ENCODE measurements around the gene WFDC6. TPM values are rescaled to one million over a fixed set of nuclear protein-coding genes. Genes with fewer than 3 reads are reported as not detected.

Gene WFDC6
- total RNA-seq, 2 experiments from 2014 or later = not detected

GRCh38 chr20:45503403-45503802 lies 35.9 kb downstream of the WFDC6 start:
- DNase-seq = no peak
- H3K27ac Mint-ChIP-seq = no peak overlapping the region
- H3K4me1 Mint-ChIP-seq = peaks cover 15% of the 10 kb centered on the region
- H3K4me3 Mint-ChIP-seq = no peak overlapping the region
- no peaks in the 10 kb centered on the region for H3K9me3 Mint-ChIP-seq
- H3K27me3 Mint-ChIP-seq = peaks cover 61% of the 10 kb centered on the region
- H3K36me3 Mint-ChIP-seq = no peaks in the 10 kb centered on the region

- Mint-ChIP-seq H3K27me3 (peaks cover 57% of the 10 kb centered on the region), H3K4me3 (no peak overlapping the region), H3K36me3 (no peaks in the 10 kb centered on the region), H3K9me3 (no peaks in the 10 kb centered on the region), H3K4me1 (peaks cover 7% of the 10 kb centered on the region), H3K27ac (no peak overlapping the region)
- no peak for DNase-seq
Measured at GRCh38 chr20:45502561-45502960, 36.7 kb downstream of the WFDC6 start.

GRCh38 chr20:45501600-45501999 lies 37.7 kb downstream of the WFDC6 start:
- Mint-ChIP-seq H3K4me3 (no peak overlapping the region), H3K36me3 (no peaks in the 10 kb centered on the region), H3K4me1 (no peaks in the 10 kb centered on the region), H3K9me3 (no peaks in the 10 kb centered on the region), H3K27ac (no peak overlapping the region), H3K27me3 (peaks cover 50% of the 10 kb centered on the region)
- DNase-seq = no peak

- H3K27ac Mint-ChIP-seq = no peak overlapping the region
- H3K4me3 Mint-ChIP-seq = no peak overlapping the region
- H3K27me3 Mint-ChIP-seq = peaks cover 36% of the 10 kb centered on the region
- no peaks in the 10 kb centered on the region for H3K36me3 Mint-ChIP-seq
- DNase-seq = no peak
- H3K4me1 Mint-ChIP-seq = no peaks in the 10 kb centered on the region
- H3K9me3 Mint-ChIP-seq = no peaks in the 10 kb centered on the region
Measured at GRCh38 chr20:45500022-45500421, 39.3 kb downstream of the WFDC6 start.

- peaks cover 26% of the 10 kb centered on the region for H3K27me3 Mint-ChIP-seq
- no peak overlapping the region for H3K27ac Mint-ChIP-seq
Measured at GRCh38 chr20:45497971-45498494, 41.2 kb downstream of the WFDC6 start.

GRCh38 chr20:45496166-45496565 lies 43.1 kb downstream of the WFDC6 start:
- no peaks in the 10 kb centered on the region for H3K4me1 Mint-ChIP-seq
- no peaks in the 10 kb centered on the region for H3K36me3 Mint-ChIP-seq
- no peak for DNase-seq
- no peak overlapping the region for H3K4me3 Mint-ChIP-seq
- H3K27me3 Mint-ChIP-seq = peaks cover 12% of the 10 kb centered on the region
- H3K27ac Mint-ChIP-seq = no peak overlapping the region
- no peaks in the 10 kb centered on the region for H3K9me3 Mint-ChIP-seq

More at GRCh38 chr20:45497971-45498494, 41.2 kb downstream of the WFDC6 start:
- Mint-ChIP-seq H3K9me3 (no peaks in the 10 kb centered on the region), H3K4me1 (no peaks in the 10 kb centered on the region), H3K4me3 (no peak overlapping the region), H3K36me3 (no peaks in the 10 kb centered on the region)
- DNase-seq = no peak

GRCh38 chr20:45495501-45495941 lies 43.8 kb downstream of the WFDC6 start:
- Mint-ChIP-seq H3K4me3 (no peak overlapping the region), H3K9me3 (no peaks in the 10 kb centered on the region), H3K4me1 (no peaks in the 10 kb centered on the region), H3K27ac (no peak overlapping the region), H3K36me3 (no peaks in the 10 kb centered on the region), H3K27me3 (peaks cover 9% of the 10 kb centered on the region)
- no peak for DNase-seq

GRCh38 chr20:45489083-45489531 lies 50.2 kb downstream of the WFDC6 start:
- Mint-ChIP-seq H3K4me3 (no peak overlapping the region), H3K9me3 (no peaks in the 10 kb centered on the region), H3K36me3 (no peaks in the 10 kb centered on the region), H3K27ac (no peak overlapping the region), H3K4me1 (no peaks in the 10 kb centered on the region), H3K27me3 (peaks cover 30% of the 10 kb centered on the region)
- no peak for DNase-seq

GRCh38 chr20:45487231-45487635 lies 52.0 kb downstream of the WFDC6 start:
- no peaks in the 10 kb centered on the region for H3K4me1 Mint-ChIP-seq
- no peaks in the 10 kb centered on the region for H3K9me3 Mint-ChIP-seq
- H3K27ac Mint-ChIP-seq = no peak overlapping the region
- peaks cover 32% of the 10 kb centered on the region for H3K27me3 Mint-ChIP-seq
- H3K36me3 Mint-ChIP-seq = no peaks in the 10 kb centered on the region
- no peak for DNase-seq
- H3K4me3 Mint-ChIP-seq = no peak overlapping the region

GRCh38 chr20:45485388-45485787 lies 53.9 kb downstream of the WFDC6 start:
- no peaks in the 10 kb centered on the region for H3K36me3 Mint-ChIP-seq
- H3K27me3 Mint-ChIP-seq = peaks cover 44% of the 10 kb centered on the region
- H3K4me3 Mint-ChIP-seq = no peak overlapping the region
- no peaks in the 10 kb centered on the region for H3K4me1 Mint-ChIP-seq
- no peaks in the 10 kb centered on the region for H3K9me3 Mint-ChIP-seq
- H3K27ac Mint-ChIP-seq = no peak overlapping the region
- DNase-seq = no peak

- H3K27me3 Mint-ChIP-seq = peaks cover 49% of the 10 kb centered on the region
Measured at GRCh38 chr20:45484676-45485075, 54.6 kb downstream of the WFDC6 start.

More at GRCh38 chr20:45484676-45485075, 54.6 kb downstream of the WFDC6 start:
- Mint-ChIP-seq H3K4me3 (no peak overlapping the region), H3K9me3 (no peaks in the 10 kb centered on the region), H3K36me3 (no peaks in the 10 kb centered on the region), H3K27ac (no peak overlapping the region), H3K4me1 (no peaks in the 10 kb centered on the region)
- DNase-seq = no peak

Other genes starting within 250 kb of the WFDC6 start
- not detected for gene RBPJL, start 232.6 kb downstream of the WFDC6 start, total RNA-seq
- gene MATN4, start 231.2 kb downstream of the WFDC6 start, total RNA-seq = 1 to 10 TPM in 1 of 2 experiments, under 1 TPM in 1; 0.64 to 1.1 TPM
- gene SDC4, start 191.1 kb downstream of the WFDC6 start, total RNA-seq = 10 to 100 TPM; 24.6 to 25.5 TPM
- 10 to 100 TPM; 21.5 to 26.6 TPM for gene SYS1, start 176.3 kb downstream of the WFDC6 start, total RNA-seq
- gene TP53TG5, start 161.2 kb downstream of the WFDC6 start, total RNA-seq = under 1 TPM; 0.40 to 0.41 TPM
- 10 to 100 TPM; 18.1 to 20.1 TPM for gene DBNDD2, start 131.2 kb downstream of the WFDC6 start, total RNA-seq
- 10 to 100 TPM; 48.0 to 55.4 TPM for gene PIGT, start 123.3 kb downstream of the WFDC6 start, total RNA-seq
- under 1 TPM in 1 of 2 experiments, not detected in 1; 0.98 TPM for gene WFDC2, start 69.7 kb downstream of the WFDC6 start, total RNA-seq
- gene SPINT3, start 23.9 kb downstream of the WFDC6 start, total RNA-seq = not detected
- gene EPPIN, start 7.9 kb upstream of the WFDC6 start, total RNA-seq = not detected
- not detected for gene WFDC8, start 39.8 kb upstream of the WFDC6 start, total RNA-seq
- gene WFDC10A, start 90.3 kb upstream of the WFDC6 start, total RNA-seq = not detected
- gene WFDC9, start 91.8 kb upstream of the WFDC6 start, total RNA-seq = not detected
- not detected for gene WFDC11, start 130.8 kb upstream of the WFDC6 start, total RNA-seq
- not detected for gene WFDC13, start 162.6 kb upstream of the WFDC6 start, total RNA-seq
- gene WFDC10B, start 165.5 kb upstream of the WFDC6 start, total RNA-seq = not detected
- gene SPINT4, start 182.9 kb upstream of the WFDC6 start, total RNA-seq = not detected